GM19395 (cell line): ENCODE data around the gene DAG1.

Source experiments
- ATAC-seq: cut with Tn5 transposase; IDR thresholded peaks from one replicate; pipeline ENCODE4 v1.9.1; 2021; ENCODE audit warnings: mild to moderate bottlenecking, moderate library complexity; ENCODE audit not compliant: unreplicated experiment

Gene DAG1

DNA sequence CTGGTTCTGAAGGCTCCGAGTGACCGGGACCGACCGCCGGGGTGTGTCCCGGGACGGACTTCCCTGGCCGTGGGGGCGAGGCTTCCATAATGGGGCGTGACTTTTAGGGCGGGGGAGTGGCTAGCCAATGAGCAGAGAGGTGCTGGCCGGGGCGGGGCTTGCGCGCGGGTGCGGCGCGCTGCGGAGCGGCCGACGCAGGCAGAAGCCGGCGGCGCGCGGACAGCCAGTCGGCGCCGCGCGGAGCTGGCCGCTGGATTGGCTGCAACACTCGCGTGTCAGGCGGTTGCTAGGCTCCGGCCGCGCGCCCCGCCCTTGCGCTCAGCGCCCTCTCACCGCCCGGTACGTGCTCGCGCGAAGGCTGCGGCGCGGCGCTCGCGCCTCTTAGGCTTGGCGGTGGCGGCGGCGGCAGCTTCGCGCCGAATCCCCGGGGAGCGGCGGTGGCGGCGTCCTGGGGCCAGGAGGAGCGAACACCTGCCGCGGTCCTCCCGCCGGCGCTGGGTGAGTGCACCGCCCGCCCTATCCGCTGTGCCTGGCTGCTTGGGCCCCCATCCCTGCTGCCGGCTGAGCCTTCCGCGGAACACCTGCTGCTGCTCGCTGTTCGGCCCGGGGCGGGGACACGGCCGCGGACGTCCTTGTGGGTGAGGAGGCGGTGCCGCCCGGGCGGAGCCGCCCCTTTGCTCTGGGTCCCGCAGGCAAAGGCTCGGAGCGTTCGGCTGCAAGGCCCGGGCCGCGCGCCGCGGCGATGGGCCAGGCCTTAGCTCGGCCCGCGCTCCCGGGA lies at the start of gene DAG1:
DAG1 (plus strand) TSS at position 332 of the 778 bp plus-strand sequence. CDS start 40,268 bp downstream, outside the sequence.
- ATAC-seq = peak; percentile 77

DNA sequence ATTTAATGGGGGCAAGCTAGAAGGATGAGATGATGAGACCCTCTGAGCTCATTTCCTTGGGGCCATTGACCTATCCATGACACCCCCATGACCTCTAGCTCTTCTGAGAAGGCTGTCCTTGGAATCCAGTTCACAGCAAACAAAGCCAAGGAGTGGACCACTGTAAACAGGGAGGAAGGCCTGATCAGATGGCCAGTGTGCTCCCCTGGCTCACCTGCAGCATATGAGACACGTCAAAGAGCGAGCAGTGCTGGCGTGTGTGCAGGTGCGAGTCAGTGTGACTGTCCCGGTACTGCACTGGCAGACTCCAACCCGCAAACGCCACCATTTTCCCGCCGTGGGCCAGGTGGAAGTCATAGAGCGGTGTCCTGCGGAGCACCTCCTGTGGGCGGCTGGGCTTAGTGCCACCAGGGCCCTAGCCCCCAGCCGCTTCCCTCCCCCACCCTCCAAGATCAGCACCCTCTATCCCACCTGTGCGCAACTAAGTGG lies 48.1 kb upstream of the DAG1 start:
- ATAC-seq = no peak

DNA sequence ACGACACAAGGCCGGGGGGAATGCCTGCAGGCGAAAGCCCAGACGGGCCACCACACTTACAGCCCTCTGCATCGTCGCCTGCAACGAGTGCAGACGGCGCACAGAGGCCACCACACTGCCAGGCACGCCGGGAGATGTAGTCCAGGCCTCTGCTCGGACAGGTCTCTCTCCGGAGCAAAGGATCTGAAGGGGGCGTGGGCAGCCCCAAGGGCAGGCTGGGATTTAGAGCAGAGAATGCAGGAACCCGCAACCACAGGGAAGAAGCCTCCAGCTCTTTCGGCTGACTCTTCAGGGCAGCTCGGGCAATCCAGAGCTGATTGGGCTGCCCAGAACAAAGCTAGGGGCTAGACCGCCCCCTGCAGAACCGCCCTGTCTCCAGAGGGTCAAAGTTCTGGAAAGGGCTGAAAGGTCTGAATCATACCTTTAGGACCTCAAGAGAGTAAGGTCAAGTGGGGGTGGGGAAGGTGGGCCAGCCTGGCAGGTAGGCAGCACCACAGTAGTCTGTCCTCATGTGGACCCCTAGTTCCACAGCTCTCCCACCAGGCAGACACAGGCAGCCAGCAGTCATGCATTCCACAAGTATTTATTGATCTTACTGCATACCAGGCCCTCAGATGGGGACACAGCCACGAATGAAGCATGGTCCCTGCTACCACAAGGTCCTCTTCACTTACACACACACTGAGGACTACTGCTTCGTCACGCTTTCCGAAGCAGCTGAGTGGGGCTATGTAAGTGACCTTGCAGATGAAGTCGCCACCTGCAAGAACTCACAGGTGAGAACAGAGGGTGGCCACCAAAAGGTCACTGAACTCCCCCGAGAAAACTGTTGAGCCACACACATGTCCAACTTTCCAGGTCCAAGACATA lies 47.5 kb upstream of the DAG1 start, which contains the start of gene AMT:
AMT (minus strand) TSS at position 95 of the 870 bp plus-strand sequence; CDS start at position 72, 23 bp downstream.
- ATAC-seq = no peak

DNA sequence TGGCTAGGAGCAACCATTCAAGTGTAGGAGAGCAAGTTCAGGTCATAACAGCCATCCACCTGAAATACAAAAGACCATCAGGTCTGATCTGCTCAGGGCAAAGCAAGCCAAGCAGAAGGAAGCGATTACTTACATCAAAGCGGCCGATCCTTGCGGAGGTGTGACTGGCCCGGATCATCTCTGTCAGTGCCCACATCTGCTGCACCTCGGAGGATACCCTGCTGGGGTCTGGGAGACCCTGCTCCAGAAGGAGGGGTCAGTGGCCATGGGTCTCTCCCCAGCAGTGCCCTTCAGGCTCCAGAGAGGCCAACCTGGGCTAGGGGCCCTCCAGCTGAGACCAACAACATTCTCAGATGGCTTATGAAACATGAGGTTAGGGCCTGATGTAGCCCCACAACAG lies 45.3 kb upstream of the DAG1 start:
- ATAC-seq = no peak

DNA sequence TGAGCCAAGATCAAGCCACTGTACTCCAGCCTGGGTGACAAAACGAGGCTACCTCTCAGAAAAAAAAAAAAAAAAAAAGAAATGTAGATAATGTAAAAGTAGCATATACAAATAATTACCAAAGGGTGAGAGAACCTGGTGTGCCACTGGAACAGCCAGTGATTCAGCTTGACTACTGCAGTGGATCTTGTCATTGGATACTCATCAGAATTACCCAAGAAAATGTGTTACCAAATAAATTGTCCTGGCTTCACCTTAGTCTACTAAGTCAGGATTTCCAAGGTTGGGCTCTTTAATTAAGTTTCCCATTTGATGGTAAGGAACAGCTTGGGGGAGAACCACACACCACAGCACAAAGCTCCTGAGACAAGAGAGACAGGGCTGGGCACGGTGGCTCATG lies 42.5 kb upstream of the DAG1 start:
- no peak for ATAC-seq

DNA sequence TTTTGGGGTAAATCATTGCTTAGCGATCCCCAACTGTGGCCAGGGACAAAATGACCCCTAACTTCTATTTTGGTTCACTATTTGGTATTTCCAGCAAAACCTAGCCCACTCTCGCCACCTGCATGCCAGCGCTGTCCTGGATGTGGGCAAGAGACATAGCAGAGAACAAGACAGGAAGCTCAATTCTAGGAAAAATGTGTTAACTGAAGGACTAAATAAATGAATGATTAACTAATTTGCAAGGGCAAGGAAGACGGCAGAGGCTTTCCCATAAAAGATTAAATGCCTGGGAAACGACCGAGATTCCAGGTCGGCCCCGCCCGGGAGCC lies 41.4 kb upstream of the DAG1 start:
- ATAC-seq = no peak

DNA sequence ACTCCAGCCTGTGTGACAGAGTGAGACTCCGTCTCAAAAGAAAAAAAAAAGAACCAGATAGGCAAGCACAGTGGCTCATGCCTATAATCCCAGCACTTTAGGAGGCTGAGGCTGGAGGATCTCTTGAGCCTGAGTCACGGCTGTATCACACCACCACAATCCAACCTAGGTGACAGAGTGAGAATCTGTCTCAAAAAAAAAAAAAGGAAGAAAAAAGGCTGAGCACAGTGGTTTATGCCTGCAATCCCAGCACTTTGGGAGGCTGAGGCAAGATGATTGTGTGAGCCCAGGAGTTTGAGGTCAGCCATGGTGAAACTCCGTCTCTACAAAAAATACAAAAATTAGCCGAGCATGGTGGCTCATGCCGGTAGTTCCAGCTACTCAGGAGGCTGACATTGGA lies 35.3 kb upstream of the DAG1 start:
- no peak for ATAC-seq

DNA sequence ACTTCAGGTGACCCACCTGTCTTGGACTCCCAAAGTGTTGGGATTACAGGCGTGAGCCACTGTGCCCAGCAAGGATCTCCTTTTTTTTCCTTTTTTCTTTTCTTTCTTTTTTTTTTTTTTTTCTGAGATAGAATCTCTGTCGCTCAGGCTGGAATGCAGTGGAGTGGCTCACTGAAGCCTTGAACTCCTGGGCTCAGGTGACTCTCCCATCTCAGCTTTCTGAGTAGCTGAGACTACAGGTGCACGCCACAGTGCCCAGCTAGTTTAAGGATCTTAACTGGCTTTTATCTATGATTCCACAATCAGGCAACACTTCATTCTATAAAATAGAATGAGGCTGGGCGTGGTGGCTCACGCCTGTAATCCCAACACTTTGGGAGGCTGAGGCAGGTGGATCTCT lies 24.7 kb upstream of the DAG1 start:
- no peak for ATAC-seq

DNA sequence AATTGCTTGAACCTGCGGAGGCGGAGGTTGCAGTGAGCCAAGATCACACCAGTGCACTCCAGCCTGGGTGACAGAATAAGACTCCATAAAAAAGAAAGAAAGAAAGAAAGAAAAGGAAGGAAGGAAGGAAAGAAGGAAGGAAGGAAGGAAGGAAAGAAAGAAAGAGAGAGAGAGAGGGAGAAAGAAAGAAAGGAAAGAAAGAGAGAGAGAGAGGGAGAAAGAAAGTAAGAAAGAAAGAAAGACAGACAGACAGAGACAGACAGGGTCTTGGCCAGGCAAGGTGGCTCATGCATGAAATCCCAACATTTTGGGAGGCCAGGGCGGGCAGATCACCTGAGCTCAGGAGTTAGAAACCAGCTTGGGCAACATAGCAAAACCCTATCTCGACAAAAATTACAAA lies 16.4 kb upstream of the DAG1 start:
- ATAC-seq = no peak

DNA sequence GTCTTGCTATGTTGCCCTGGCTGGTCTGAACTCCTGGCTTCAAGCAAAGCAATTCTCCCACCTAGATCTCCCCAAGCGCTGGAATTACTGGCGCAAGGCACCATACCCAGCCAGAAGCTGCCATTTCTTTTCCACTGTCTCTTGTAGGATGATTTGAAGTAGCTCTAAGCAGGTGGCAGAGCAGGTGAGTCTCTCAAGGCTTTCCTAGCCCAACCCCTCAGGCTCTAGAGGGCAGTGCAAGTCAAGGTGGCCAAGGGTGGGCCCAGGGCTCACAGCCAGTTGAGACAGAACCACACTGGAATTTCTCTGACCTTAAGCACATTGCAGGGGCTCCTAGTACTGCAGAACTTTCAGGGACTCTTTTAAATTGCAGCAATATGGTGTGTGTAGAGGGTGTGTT lies 15.6 kb upstream of the DAG1 start:
- no peak for ATAC-seq

DNA sequence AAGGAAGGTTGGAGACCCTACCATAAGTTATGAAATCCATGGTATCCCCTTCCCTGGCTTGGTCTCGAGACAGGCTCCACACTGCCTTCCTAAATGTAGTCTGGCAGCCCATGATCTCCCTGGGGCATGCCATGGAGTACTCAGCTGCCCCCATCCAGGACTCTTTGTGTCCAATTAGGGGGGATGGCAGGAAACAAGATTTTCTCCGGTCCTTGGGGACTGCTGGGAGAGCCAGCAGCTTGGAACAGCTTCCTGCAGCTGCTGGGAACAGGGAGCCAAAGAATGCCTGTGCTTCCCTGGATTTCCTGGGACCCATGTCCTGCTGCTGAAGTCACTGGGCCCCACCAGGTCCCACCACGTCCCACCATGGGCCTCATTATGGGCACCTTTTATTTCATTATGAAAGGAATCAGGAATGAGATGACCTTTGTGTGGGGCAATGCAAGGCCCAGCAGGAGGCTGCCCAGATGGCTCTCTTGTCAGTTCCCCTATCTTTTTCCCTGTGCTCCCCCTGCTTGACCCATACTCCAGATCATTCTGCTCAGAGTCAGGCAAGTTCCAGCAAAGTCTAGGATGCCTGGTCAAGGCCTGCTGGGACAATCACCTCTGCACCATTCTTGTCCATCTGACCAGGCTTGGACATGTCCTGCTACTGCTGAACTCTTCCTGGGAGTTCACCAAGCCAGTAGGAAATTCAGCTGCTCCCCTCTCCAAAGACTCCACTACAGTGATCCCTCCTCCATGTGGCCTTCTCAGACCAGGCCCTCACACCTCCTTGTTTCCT lies 15.0 kb upstream of the DAG1 start:
- no peak for ATAC-seq

DNA sequence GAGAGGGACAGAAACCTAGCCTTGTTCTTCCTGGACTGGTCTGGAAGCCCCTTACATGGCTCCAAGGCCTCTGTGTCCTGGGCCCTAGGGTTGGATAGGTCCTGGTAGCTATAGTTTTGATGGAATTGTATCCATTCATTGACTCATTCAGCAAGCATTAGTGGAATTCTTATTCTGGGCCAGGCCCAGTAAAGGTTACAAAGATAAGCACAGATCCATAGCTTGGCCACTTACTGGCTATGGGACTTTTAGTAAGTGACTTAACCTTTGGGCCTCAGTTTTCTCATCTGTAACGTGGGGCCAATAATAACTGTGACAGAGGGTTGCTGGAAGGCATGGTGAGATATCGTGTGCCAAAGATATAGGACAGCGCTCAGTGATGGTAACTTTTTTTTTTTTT lies 13.6 kb upstream of the DAG1 start:
- no peak for ATAC-seq

DNA sequence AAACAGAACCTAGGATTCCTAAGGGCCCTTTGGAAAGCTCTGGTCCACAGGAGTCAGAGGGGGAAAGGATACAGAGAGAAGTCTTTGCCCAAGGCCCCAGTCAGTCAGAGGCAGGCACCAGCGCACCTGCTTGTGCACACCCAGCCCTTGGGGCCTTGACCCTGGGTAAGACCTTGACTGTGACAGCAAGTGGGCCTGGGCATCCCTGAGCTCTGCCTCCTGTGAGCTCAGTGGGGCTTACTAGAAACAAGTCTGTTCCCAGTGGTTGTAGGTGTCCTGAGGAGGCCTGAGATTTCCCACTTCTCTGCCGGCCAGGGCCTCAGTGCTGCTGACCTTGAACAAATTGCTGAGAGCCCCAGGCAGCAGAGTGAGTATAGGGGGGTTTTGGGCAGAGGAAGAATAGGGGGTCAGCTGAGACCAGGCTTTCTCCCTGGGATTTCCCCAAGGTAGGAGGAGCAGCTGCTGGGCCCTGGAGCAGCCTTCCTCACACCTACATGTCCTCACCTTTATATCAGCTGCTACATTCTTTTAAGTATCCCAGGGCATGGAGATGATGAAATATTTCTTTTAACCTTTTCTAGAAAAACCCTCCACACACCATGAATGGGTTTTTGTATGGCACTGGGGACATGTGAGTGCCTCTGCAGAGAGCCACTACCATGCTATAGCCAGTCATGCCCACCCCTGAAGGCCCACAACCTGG lies 9.7 kb upstream of the DAG1 start:
- ATAC-seq = no peak

DNA sequence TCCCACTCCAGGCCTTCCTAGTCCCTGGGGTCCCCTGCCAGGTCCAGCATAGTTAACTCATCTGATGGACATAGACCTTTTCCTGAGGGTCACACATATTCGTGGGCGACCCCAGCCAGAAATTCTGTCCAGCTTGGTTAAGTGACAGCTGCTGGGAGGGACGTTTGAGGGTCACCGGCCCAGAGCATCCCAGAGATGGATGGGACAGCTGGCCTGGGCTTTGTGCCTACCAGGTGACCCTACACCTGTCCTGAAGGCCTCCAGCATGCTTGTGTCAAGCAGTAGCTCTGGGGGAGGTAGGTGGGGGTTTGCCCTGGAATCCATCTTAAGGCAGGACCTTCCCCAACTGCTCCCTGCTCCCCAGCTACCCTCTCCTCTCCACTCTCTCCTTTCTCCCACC lies 9.1 kb upstream of the DAG1 start:
- ATAC-seq = no peak

DNA sequence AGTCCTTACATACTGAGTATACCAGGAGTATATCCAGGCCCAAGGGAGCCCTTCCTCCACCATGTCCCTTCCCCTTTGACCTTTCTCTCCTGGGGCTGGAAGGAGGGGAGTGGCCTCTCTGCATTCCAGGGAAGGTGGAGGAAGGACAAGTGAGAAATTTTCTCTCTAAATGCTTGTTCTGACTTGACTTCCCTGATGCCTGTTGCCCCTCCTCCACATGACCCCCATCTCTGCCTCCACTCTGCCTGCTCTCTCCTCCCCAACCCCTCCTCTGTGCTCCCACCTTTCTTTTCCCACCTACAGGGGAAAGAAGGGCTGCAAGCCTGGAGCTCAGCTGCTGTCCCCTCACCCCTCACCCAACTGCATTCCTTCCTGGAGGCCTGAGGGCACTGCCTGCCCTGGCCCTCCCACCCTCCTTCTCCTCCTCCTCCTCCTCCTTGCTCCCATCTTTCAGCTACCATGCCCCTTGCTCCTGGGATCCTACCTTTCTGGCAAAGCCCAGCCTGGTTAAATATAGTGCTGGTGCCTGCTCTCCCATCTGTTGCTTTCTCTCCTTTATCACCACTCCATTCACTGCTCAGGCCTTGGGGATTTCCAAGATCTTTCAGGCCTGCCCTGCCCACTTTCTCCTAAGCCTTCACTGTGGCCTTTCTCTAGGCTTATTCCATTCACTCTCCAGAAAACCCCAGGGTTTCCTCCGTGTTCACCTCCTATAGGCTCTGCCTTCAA lies 8.5 kb upstream of the DAG1 start:
- no peak for ATAC-seq

DNA sequence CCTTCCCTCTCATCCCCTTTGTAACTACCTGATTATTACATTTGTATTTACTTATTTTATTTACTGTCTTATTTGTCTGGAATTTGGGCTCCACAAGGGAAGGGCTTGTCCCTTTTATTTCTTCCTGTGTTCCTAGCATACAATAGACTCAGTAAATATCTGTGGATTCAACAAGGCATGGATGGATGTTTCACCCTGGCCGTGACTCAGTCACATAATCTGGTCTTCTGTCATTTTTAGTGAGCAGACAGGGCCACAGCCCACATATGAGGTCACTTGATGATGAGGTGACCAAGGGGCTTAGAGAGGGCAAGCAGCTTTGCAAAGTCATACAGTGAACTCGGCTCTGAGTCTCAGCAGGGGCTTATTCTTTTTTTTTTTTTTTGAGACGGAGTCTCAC lies 7.8 kb upstream of the DAG1 start:
- ATAC-seq = no peak

DNA sequence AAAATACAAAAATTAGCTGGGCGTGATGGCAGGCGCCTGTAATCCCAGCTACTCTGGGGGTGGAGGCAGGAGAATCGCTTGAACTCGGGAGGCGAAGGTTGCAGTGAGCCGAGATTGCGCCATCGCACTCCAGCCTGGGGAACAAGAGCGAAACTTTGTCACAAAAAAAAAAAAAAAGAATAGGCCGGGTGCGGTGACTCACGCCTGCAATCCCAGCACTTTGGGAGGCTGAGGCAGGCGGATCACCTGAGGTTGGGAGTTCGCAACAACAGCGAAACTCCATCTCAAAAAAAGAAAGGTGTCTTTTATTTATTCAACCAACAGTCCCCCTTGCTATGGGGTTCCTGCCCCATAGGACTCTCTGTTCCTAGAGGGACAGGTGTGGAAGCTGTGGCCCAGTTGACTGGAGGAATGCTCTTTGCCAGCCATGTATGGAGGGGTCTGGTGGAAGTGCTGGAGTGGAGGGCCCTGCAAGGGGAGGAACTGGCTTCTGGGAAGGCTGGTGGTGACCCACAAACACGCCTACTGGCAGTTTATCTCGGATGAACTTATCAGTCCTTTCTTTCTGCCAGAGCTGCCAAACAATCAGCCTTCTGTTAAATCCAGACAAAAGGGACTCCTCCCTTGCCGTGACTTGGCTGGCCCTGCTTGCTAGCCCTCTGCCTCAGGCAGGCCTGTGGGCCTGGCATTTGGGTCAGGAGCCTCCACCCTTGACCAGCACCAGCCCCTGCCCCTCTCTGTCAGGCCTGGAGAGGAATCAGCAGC lies 4.6 kb upstream of the DAG1 start:
- no peak for ATAC-seq

DNA sequence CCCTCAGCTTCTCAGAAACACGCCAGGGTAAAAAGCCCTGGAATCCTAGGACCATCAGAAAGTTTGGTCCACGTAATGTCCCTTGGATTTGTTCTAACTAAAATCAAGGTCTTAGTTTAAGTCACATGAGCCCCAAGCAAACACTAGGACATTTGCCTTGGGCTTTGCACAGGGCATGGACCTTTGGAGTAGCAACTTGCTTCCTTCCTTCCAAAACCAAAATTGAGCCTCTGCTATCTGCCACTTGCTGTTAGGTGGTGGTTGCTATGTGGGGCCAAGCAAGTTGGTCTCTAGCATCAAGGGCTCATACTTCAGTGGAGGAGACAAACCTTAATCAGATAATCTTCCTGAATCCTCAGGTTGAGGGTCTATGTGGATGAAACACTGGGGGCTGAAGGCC lies 4.0 kb upstream of the DAG1 start:
- ATAC-seq = no peak
